DMS53 (cell line): ENCODE data around the gene AGBL4.
"Not testable (repeated sequence)": the region's sequence is repeated elsewhere in the genome, so short reads cannot be mapped to it uniquely, and the experiment has no call there.

ENCODE experiments used
- DNase-seq: peaks from one replicate; lab custom pipeline; 2025; lab: John Stamatoyannopoulos, UW

AGBL4 gene

DNA sequence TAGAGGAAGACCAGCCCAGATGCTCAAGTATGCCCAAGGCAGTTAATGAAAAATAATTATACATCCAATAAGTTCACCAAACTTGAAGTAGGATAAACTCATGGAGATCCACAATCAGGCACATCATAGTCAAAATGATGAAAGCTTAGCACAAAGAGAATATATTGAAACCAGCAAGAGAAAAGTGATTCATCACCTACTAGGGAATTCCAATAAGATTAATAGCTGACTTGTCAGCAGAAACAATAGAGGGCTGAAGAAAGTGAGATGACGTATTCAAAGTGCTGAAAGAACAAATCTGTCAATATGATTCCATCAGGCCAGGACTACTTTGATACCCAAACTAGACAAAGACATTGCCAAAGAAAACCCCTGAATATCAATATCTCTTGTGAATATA lies 995.4 kb downstream of the AGBL4 start:
- no peak for DNase-seq

DNA sequence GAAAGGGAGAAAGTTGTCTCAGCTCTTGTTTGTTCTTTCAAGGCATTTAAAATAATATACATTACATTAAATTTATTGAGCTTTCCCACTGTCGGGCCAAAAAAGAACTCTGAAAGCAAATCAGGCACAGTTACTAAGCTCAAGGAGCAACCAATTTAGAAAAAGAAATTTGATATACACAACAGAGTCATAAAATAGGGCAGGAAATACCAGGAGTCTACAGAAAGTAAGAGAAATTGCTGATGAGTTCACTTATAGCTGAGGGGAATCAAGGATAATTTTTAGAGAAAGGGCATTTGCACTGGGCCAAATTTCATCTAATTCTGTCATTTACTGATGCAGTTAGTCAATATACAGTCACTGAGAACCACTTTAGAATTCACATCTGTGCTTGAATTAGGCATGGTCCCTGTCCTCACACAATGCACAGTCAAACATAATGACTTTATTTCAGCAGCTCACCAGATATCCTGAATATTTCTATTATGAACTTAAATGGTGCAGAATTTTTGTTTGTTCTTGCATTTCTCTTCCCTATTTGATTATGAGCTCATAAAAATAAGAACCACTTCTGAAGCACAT lies 997.4 kb downstream of the AGBL4 start:
- DNase-seq = no peak

DNA sequence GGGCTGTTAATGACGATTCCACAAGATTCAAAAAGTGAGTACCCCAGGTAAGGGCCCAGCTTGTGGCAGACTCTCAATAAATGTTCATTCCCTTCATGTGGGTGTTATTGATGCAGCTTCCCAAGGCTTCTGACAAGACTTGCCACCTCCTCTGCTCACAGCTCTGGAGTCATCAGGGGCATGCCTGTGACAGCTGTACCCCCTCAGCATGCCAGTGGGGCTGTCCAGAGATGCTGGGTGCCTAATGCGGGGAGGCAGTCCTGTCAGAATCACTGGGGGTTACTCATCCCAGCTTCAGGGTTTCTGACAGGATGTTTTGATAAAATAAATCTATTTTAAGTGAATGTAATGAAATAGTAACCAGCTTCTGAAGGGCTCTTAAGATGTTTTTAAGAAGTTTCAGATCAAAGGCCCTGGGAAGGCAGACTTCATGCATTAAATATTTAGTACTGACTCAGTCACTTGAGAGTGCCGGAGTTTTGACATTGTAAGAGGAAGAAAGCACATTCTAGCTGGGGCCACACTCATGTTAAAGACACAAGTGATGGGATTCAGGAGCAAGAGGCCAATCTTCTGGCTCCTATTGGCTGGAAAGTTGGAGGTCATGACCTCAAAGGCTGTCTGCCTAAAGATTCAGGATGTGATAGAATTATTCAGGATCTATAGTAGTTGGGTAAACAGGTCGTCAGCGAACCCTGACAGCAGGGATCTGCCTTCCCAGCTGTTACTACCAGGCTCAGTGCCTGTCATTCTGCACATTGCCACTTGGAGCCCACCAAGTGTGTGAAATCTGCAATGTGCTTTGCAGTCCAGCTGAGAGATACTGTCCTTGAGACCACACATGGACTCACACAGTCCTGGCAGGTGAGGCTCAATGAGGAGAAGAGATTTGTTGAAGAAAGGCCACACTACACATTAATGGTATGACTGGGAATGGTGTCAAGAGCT lies 1007.5 kb downstream of the AGBL4 start:
- peak; percentile 65 for DNase-seq

DNA sequence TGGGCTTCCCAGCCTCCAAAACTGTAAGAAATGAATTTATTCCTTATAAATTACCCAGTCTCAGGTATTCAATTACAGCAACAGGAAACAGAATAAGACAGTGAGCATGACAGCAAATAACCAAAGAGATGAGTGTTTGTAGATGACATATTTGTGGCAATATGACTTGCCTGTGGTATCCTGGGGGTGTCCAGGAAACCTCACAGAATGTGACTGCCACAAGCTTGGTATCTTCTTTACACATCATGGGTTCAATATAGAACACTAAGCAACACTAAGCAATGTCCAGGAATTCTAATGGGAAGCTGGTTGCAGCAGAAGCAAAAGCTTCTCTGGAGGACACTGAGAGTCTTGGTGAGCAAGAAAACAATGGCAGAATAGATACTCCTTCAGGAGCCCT lies 1010.7 kb downstream of the AGBL4 start:
- peak; percentile 82 for DNase-seq

DNA sequence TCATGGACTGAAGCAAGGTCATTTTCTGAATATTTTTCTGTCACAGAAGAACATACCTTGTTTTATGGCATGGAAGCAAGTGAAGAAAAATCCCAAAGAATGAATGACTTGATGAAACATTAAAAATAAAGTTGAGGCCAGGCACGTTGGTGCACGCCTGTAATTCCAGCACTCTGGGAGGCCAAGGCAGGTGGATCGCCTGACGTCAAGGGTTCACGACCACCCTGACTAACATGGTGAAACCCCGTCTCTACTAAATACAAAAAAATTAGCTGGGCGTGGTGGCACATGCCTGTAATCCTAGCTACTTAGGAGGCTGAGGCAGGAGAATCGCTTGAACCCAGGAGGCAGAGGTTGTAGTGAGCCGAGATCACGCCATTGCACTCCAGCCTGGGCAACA lies 1020.8 kb downstream of the AGBL4 start:
- DNase-seq = not testable (repeated sequence)

DNA sequence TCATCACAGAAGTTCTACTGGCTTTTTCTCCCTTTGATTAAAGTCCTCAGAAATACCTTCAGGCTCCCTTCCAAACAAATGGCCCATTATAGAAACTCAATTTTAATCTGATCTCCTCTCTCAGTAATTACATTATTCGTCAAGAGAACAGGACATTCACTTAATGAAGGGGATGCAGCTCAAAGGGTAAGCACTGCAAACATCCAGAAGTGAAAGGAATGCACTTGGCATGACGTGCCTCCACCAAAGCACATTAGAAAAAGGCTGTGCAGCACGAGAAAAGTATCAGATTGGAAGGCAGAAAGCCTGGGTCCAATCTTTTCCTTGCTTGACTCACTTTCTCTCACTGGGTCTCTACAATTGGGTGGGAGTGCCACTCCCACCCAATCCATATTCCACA lies 1024.4 kb downstream of the AGBL4 start:
- no peak for DNase-seq

DNA sequence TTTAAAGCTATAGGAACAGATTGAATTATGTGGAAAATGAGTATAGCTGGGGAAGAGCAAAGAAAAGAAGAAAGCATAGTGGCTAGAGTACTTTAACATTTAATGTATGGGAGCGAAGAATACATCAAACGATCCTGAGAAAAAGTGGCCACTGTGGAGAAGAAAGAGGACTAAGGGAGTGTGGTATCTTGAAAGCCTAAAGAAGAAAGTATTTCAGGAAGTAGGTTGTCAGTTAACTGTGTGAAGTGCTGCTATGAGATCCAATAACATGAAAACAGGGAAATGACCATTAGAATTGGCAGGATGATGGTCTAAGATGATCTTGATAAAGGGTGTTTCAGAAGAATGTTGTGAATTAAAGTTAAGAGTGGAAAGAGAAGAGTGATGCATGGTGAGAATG lies 1027.4 kb downstream of the AGBL4 start:
- no peak for DNase-seq

DNA sequence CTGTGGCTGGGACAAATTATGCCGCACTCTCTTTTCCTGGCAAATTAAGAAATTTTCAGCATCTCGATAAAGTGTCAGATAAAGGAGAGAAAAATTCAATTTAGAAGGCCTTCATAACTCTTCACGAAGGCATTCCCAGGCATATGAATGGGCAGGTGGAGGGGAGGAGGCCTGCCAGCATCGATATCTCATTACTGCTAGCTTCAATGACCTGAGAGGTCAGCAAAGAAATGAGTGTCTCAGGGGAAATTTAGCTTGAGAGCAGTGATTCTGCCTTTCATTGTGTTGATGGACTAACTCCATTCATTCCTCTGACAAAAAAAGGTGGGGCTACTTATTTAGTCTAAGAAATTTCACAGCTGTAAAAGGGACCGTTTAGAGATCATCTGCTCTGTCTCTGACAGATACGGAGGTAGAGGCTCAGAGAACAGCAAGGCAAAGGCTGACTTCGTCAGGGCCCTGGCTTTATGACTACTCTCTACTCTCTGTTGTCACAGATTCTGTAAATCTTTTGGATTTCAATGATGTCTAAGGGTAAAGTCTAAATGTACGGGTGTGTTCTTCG lies 1035.0 kb downstream of the AGBL4 start:
- no peak for DNase-seq

DNA sequence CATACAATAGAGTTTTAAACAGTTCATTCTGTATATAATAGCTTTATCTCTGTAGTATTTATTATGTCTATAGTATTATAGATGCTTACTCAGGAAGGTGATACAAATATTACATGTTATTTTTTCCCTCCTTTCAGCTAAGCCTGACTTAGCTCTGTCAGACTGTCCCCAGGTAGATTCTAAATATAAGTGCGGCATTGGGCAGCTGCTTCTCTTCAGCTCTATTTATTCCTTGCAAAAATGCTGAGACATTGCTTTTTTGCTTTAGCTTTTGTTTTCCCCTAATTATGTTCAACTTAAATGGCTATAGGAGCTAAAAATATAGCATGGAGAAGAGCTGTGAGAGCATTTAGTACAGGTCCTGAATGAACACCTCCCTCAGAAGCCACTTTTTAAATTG lies 1043.8 kb downstream of the AGBL4 start:
- no peak for DNase-seq

DNA sequence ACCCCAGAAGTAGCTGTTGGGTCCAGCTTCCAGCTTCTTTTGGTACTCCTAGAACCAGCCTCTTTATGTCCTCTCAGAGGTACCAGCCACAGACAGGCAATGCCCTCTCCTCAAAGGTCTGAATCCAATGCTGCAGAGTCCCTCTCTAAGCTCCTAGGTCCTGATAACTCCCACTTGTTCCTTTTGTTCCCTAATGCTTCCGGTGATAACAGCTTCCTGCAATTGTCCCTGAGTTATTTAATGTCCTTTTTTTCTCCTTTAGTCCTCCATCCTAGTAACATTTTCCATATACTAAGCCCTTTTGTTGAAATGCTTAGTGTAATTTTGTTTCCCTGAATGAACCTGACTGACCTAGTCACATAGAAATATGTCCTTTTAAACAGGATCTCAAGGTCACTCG lies 1045.3 kb downstream of the AGBL4 start:
- no peak for DNase-seq

DNA sequence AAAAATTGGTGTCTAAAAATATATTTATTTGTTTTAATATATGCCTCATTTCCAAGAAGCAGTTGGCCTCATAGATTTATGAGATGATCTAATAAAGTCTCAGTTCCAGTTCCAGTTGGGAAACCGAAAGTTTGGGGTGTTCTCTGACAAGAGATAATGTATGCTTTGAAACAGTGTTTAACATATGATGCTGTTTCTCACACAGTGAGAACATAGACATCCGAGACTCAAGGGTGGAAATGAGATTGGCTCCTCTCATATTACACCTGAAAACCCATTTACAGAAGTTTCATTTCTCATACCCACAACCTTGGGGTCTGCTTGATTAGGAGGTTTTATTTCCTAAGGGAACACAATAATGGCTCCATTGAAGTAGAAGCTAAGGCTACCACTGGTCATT lies 1046.5 kb downstream of the AGBL4 start:
- DNase-seq = no peak

DNA sequence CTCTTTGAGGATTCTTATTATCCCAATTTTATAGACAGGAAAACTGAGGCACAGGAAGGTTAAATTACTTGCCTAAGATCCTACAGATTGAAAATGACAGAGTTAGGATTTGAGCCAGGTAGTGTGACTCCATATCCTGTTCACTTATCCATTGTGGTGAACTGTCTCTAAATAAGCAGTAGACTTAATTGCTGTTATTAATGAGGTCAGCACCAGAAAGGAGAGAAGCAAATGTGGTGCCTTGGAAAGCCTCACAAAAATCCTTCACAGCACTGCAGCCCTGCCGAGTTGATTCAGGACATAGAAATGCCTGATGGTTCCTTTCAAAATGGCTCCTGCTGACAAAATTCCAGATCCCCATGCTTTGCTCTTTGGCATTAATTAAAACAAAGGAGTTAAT lies 1053.8 kb downstream of the AGBL4 start:
- no peak for DNase-seq

DNA sequence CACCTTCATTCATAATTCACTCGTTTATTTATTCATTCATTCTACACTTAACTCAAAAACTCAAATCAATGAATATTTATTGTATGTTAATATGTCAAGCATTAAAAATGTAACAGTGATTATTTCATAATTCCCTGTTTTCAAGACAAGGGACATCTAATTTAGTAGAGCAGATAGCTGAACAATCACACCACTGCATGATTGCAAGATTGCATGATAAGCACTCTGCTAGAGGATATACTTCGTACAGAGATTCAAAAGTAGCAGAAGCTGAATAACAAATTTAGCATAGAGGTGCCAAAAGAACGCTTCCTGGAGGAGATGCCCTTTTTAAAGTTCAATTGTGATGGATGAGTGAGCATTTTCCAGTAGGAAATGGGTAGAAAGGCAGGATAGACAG lies 1056.4 kb downstream of the AGBL4 start:
- DNase-seq = no peak

DNA sequence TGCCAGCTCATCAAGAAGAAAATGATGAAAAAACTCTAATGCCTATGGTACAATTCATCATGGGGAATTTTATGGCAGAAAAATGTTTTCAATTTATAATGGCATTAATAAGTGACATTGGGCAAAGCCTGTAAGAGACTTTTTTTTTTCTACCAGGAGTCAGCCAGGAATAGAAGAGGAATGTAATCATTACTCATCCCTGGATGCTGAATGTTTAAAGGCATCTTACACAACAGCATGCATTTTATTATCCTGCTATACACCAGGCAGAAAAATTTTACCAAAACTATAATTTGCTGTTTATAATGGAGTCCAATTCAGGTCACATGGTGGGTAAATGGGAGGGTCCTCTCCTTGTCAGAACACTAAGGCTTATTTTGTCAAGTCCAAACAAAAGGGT lies 1057.2 kb downstream of the AGBL4 start:
- DNase-seq = no peak

DNA sequence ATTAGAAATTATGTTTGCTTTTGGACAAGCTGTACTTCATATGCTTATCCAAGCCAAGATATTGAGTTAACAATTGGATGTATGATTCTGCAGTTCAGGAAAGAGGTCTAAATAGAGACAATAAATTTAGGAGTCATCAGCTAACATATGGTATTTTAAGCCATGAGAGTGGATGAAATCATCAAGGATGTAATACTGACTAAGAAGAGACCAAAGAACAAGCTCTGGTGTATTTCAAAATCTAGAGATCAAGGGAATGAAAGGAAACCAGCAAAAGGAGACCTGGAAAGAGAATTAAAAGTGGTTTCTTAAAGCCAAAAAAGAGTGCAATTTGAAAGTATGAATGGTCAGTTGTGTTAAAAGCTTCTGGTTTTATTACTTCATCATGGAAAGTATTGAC lies 1063.4 kb downstream of the AGBL4 start:
- DNase-seq = no peak

DNA sequence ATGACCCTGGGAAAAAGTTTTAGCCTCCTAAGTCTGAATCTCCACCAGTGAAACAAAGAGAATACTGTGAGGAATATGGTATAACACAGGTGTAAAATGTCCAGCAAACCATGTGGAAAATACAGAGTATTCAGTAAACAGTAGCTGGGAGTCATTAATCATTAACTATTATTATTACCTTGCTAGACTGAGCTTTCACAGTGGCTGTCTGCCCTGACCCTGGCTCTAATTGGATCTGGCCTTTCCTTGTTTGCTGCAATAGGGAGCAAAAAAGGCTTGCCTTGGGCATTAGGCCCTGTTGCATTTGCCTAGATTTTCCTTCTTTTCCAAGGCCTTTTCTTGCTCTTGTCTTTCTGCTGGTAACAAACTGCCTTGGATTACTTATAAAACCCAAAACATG lies 1068.0 kb downstream of the AGBL4 start:
- peak; percentile 86 for DNase-seq

DNA sequence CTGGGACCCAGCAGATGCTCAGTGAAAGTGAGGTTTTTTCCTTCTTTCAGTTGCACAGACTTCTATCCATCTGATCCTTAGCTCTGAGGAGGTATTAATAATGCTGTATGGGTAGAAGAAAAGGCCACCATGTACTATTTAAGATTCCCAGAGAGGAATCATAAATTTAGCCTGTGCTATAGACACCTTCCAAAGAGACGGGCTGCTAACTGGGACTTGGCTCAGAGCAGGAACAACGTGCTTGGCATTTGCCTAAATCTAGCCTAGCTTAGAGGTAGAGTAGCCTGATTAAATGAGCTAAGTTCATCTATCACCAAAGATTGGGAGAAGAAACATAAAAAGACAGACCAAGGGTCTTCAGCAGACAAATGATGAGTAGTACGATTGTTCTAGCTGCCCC lies 1070.1 kb downstream of the AGBL4 start:
- no peak for DNase-seq

DNA sequence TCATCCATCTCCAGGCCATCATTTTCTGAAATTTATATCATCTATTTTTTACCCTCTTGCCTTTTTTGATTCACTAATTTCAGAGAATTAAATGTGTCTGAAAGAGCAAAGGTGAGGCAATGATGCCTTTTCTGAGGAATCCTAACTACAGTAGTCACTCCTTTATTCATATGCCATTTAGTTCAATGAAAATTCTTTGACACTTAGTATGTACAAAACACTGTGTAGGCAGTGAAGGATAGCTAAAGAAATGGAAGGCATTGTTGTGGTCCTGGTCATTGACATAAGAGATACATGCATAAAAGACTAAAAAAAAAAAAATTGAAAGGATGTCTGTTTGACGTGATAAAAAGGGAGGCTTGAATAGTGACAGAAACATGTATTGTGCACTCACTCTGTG lies 1075.2 kb downstream of the AGBL4 start:
- DNase-seq = no peak

DNA sequence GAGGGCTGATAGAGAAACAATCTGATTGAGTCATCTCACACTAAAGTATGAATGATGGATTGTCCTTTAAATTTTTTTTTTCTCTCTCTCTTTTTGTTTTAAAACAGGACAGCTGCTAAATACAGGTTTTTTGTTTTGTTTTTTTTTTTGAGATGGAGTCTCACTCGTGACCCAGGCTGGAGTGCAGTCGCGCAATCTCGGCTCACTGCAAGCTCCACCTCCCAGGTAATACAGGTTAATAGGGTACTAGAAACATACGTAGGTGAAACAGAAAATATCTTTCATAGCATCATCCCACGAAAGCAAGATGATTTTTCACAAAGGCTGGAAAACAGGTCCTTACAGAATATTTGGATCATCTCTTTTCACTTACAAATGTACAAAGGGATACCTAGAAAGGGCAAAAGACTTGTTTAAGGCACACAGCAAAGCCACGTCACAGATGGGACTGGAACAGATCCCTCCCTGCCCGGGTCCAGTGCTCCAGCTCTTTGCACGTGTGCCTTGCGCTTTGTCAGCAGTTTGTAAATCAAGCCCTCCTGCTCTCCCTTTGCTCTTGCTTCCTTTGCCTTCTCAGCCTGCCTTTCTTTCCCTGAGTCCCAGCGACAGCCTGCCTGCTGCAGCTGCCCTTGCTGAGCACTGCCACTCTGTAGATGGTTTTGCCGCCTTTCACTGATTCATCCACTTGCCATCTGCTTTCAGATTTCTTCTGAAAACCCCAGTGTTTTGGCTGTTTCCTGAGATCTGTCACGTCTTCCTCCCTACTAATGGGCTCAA lies 1075.8 kb downstream of the AGBL4 start:
- DNase-seq = no peak

DNA sequence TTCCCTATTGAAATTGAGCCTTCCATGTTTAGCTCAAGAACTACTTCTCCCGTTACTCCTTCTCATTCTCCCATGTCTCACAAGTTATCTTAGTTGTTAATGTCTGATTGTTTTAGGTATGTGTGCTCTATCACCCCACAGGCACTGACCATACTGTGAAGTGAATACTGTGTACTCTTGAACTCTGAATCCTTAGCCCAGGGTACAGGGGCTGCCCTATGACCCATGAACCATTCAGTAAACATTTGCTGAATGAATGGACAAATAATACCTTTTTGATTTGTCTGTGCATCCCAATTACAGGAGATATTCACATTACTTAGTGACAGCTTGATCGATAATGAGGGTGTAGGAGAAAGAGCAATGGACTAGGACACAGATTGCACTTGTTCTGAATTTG lies 1077.7 kb downstream of the AGBL4 start:
- DNase-seq = no peak

DNA sequence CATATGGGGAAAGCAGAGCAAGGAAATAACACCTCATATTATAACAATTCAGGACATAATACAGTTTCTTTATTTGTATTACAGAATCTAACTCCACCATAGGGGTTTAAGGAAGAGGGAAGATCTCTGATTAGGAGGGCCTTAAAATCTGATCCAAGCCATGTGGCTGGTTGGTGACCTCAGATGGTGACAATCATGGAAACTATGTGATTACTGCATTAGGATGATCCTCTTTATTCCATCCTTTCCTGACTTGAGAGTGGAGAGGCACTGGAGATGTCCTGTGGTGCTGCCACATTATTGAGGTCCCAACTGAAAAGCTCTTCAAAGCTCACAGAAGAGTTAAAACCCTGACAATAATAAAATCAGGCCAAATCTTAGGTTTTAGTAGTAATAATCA lies 1078.9 kb downstream of the AGBL4 start:
- DNase-seq = no peak

DNA sequence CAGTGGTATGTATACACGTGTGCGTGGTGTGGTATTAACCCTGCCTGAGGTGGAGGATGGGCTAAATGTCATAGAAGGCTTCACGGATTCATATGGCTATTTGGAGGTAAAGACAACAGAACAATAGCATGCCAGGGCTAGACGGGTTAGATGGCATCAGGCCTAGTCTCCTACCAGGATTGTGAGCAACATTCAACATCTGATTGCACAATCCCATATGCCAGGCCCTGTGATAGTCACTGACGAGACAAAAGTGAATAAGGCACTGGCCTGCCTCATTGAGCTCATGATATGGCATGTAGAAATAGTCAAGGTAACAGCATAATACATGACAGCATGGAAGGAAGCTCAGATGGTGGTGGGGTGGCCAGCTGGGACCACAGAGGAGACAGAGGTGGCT lies 1079.9 kb downstream of the AGBL4 start:
- no peak for DNase-seq

DNA sequence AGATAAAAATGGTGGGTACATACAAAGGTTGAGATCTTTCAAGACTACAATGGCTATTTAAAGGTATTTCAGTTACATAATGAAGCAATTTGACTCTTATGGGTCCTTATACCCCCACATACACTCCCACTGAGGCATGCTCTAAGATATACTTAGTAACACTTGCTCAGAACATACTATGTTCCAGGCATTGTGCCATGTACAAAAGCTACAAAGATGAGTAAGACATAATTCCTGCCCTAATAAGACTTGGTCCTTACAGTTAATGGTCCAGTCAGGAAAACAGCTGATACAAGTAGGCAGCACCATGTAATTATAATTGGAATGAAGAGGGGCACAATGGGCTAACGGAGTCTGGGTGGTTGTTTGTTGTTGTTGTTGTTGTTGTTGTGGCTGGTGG lies 1080.4 kb downstream of the AGBL4 start:
- DNase-seq = no peak
